ENCODE results near the gene ZNF688.
"Not testable (repeated sequence)": the region's sequence is repeated elsewhere in the genome, so short reads cannot be mapped to it uniquely, and the experiment has no call there.

The ZNF688 gene

GRCh38 chr16:30532285-30533145 is 39.0 kb downstream of the ZNF688 start:
- peak; percentile 43 for DNase-seq

GRCh38 chr16:30530163-30531037 is 41.1 kb downstream of the ZNF688 start:
- no peak for DNase-seq

GRCh38 chr16:30528799-30529457 is 42.6 kb downstream of the ZNF688 start:
- no peak for DNase-seq

- no peak for DNase-seq
Observed at GRCh38 chr16:30527635-30528178, 43.8 kb downstream of the ZNF688 start.

- DNase-seq, result peak; percentile 96
Observed at GRCh38 chr16:30526823-30527634, 44.5 kb downstream of the ZNF688 start.

GRCh38 chr16:30526137-30526822 is 45.2 kb downstream of the ZNF688 start, which contains the start of gene ZNF768:
Gene ZNF768 (minus strand): TSS chr16:30526566. CDS start chr16:30526413, 153 bp downstream.
- DNase-seq, result peak; percentile 68

- DNase-seq, result no peak
Observed at GRCh38 chr16:30525844-30526136, 45.7 kb downstream of the ZNF688 start.

GRCh38 chr16:30524575-30525568 is 46.6 kb downstream of the ZNF688 start:
- no peak for DNase-seq

GRCh38 chr16:30523768-30524574 is 47.5 kb downstream of the ZNF688 start:
- no peak for DNase-seq

- not testable (repeated sequence) for DNase-seq
Observed at GRCh38 chr16:30522702-30523463, 48.6 kb downstream of the ZNF688 start.

GRCh38 chr16:30521873-30522641 is 49.5 kb downstream of the ZNF688 start:
- no peak for DNase-seq

GRCh38 chr16:30521476-30521872 is 50.0 kb downstream of the ZNF688 start:
- no peak for DNase-seq

All from activated CD8-positive, alpha-beta memory T cell treated with anti-CD3 and anti-CD28 coated beads, Interleukin-2, amount 50 U/mL, for 48 hours (primary cell).